ENCODE results near the gene POP7. TPM values are rescaled to one million over a fixed set of nuclear protein-coding genes. Genes with fewer than 3 reads are reported as not detected.

POP7 gene
- total and polyA plus RNA-seq, 9 donors, result 11.1 to 29.2 (median 22.2) TPM

- no peaks in the 10 kb centered on the region for H3K36me3 ChIP-seq
- no peaks in the 10 kb centered on the region for H3K27me3 ChIP-seq
- no peaks in the 10 kb centered on the region for H3K9me3 ChIP-seq
- intact Hi-C loops (cut with DNase I), result loop anchor here in 2 of 4 donors (5.0 kb wide), 2 partner anchors 116 to 126 kb away; partner anchors contain the start of gene SAP25 (in 1 of the 2)
- no peak overlapping the region for H3K27ac ChIP-seq
- no peak for DNase-seq
- no peak overlapping the region for H3K4me3 ChIP-seq
- peaks cover 14% of the 10 kb centered on the region for H3K4me1 ChIP-seq (ENCODE audit: insufficient read depth)
- TF ChIP-seq EP300 (IDR thresholded peaks at IDR 0.05), result no peak
- TF ChIP-seq POLR2A (IDR thresholded peaks at IDR 0.05), result no peak
- no peak for TF ChIP-seq CTCF (IDR thresholded peaks at IDR 0.05)
- 60 to 65% (median 62%) methylated on average over 25 of the region's 25 CpGs for WGBS, 3 donors
Measured at GRCh38 chr7:100687751-100688300, 18.1 kb upstream of the POP7 start.

GRCh38 chr7:100688326-100688860, 17.5 kb upstream of the POP7 start:
- TF ChIP-seq EP300 (IDR thresholded peaks at IDR 0.05), result no peak
- no peak for TF ChIP-seq POLR2A (IDR thresholded peaks at IDR 0.05)
- TF ChIP-seq CTCF (IDR thresholded peaks at IDR 0.05), result no peak
- WGBS, 3 donors, result 71 to 75% (median 73%) methylated on average over 15 to 16 of the region's 16 CpGs
- no peaks in the 10 kb centered on the region for H3K9me3 ChIP-seq

GRCh38 chr7:100689230-100690135, 16.4 kb upstream of the POP7 start:
- intact Hi-C loops (cut with DNase I), result loop anchor here (5.0 to 10.0 kb wide), 7 partner anchors 117 to 1108 kb away; partner anchors contain the start of genes LAMTOR4 (in 1 of the 4), SAP25 (in 1 of the 4) and SPACDR (in 1 of the 4)
- H3K27me3 ChIP-seq, result no peaks in the 10 kb centered on the region
- TF ChIP-seq CTCF (IDR thresholded peaks at IDR 0.05) (no peak), POLR2A (IDR thresholded peaks at IDR 0.05) (no peak), EP300 (IDR thresholded peaks at IDR 0.05) (no peak)
- 78 to 81% (median 80%) methylated on average over 18 of the region's 18 CpGs for WGBS, 3 donors
- peaks cover 15% of the 10 kb centered on the region for H3K4me1 ChIP-seq (ENCODE audit: insufficient read depth)
- peak in 2 of 5 donors; percentile 26 to 34 for DNase-seq
- H3K4me3 ChIP-seq, result no peak overlapping the region
- no peak overlapping the region for H3K27ac ChIP-seq
- H3K36me3 ChIP-seq, result no peaks in the 10 kb centered on the region
- H3K9me3 ChIP-seq, result no peaks in the 10 kb centered on the region

More at GRCh38 chr7:100688326-100688860, 17.5 kb upstream of the POP7 start:
- no peaks in the 10 kb centered on the region for H3K27me3 ChIP-seq
- H3K4me1 ChIP-seq (ENCODE audit: insufficient read depth), result peaks cover 15% of the 10 kb centered on the region
- H3K36me3 ChIP-seq, result no peaks in the 10 kb centered on the region
- no peak overlapping the region for H3K27ac ChIP-seq
- H3K4me3 ChIP-seq, result no peak overlapping the region
- intact Hi-C loops (cut with DNase I), result loop anchor here in 2 of 4 donors (5.0 kb wide), 2 partner anchors 116 to 126 kb away; partner anchors contain the start of gene SAP25 (in 1 of the 2)
- DNase-seq, result no peak
